Hepatocyte (in vitro differentiated cells): ENCODE results near the gene MAPK8.

Experiments used
- CTCF ChIP-seq: fragments of 200-600 bp; sonication (generic); IDR thresholded peaks from 2 replicates; pipeline ENCODE4 v1.5.1; 2016; ENCODE audit warnings: antibody characterized with exemption, mild to moderate bottlenecking; ENCODE audit not compliant: poor library complexity
- EZH2 ChIP-seq: fragments of 200-600 bp; sonication (generic); IDR thresholded peaks from 2 replicates; pipeline ENCODE4 v1.6.1; 2016; ENCODE audit warnings: antibody characterized with exemption, mild to moderate bottlenecking, borderline replicate concordance

GRCh38 chr10:48487244-48487643 is 180.8 kb downstream of the MAPK8 start:
- TF ChIP-seq CTCF, result no peak
- no peak for TF ChIP-seq EZH2
